ENCODE data around the gene GSE1. TPM values are rescaled to one million over a fixed set of nuclear protein-coding genes. Genes with fewer than 3 reads are reported as not detected.

GSE1 gene
- total RNA-seq, 4 donors from 2014 or later: 23.4 to 65.5 (median 52.5) TPM

GRCh38 chr16:85601730-85602401, 11.3 kb upstream of the GSE1 start:
- Histone ChIP-seq H3K36me3 (no peaks in the 10 kb centered on the region), H3K4me3 (no peak overlapping the region), H3K27me3 (no peaks in the 10 kb centered on the region), H3K4me1 (peaks cover 0 to 50% (median 11%) of the 10 kb centered on the region in 3 donors), H3K27ac (peak overlapping the region in 1 of 4 donors; percentile 17), H3K9me3 (no peaks in the 10 kb centered on the region)
- no peak for TF ChIP-seq POLR2AphosphoS5 (IDR thresholded peaks at IDR 0.05)
- ATAC-seq: no peak
- 70 to 80% methylated on average over 1 to 15 of the region's 30 CpGs for WGBS, 2 donors (ENCODE audit: low coverage in 1 of 2)

GRCh38 chr16:85602402-85603202, 10.5 kb upstream of the GSE1 start:
- H3K27me3 ChIP-seq: no peaks in the 10 kb centered on the region
- no peak overlapping the region for H3K4me3 ChIP-seq
- no peaks in the 10 kb centered on the region for H3K36me3 ChIP-seq
- H3K27ac ChIP-seq: peak overlapping the region in 1 of 4 donors; percentile 16
- H3K9me3 ChIP-seq: no peaks in the 10 kb centered on the region
- ATAC-seq: no peak
- peaks cover 0 to 58% (median 18%) of the 10 kb centered on the region in 3 donors for H3K4me1 ChIP-seq
- TF ChIP-seq POLR2A (IDR thresholded peaks at IDR 0.05) (no peak), CTCF (IDR thresholded peaks at IDR 0.05) (no peak), EP300 (IDR thresholded peaks at IDR 0.05) (no peak), POLR2AphosphoS5 (IDR thresholded peaks at IDR 0.05) (no peak)
- WGBS, 2 donors (ENCODE audit: low coverage in 1 of 2): 87 to 100% methylated on average over 1 to 4 of the region's 24 CpGs

GRCh38 chr16:85603203-85603755, 9.8 kb upstream of the GSE1 start:
- Histone ChIP-seq H3K27me3 (no peaks in the 10 kb centered on the region), H3K4me1 (peaks cover 0 to 65% (median 20%) of the 10 kb centered on the region in 3 donors), H3K36me3 (no peaks in the 10 kb centered on the region), H3K9me3 (no peaks in the 10 kb centered on the region), H3K27ac (no peak overlapping the region), H3K4me3 (no peak overlapping the region)
- 63 to 67% methylated on average over 3 to 11 of the region's 12 CpGs for WGBS, 2 donors (ENCODE audit: low coverage in 1 of 2)
- ATAC-seq: no peak
- TF ChIP-seq CTCF (IDR thresholded peaks at IDR 0.05): no peak
- no peak for TF ChIP-seq POLR2A (IDR thresholded peaks at IDR 0.05)
- TF ChIP-seq EP300 (IDR thresholded peaks at IDR 0.05): no peak
- no peak for TF ChIP-seq POLR2AphosphoS5 (IDR thresholded peaks at IDR 0.05)

- no peaks in the 10 kb centered on the region for H3K36me3 ChIP-seq
- H3K27me3 ChIP-seq: no peaks in the 10 kb centered on the region
- H3K27ac ChIP-seq: no peak overlapping the region
- TF ChIP-seq CTCF (IDR thresholded peaks at IDR 0.05): no peak
- TF ChIP-seq POLR2AphosphoS5 (IDR thresholded peaks at IDR 0.05): no peak
- TF ChIP-seq EP300 (IDR thresholded peaks at IDR 0.05): no peak
- 96 to 100% methylated on average over 7 to 9 of the region's 11 CpGs for WGBS, 2 donors (ENCODE audit: low coverage in 1 of 2)
- ATAC-seq: no peak
- no peaks in the 10 kb centered on the region for H3K9me3 ChIP-seq
- H3K4me3 ChIP-seq: no peak overlapping the region
- peaks cover 0 to 65% (median 20%) of the 10 kb centered on the region in 3 donors for H3K4me1 ChIP-seq
These were observed 8.9 kb upstream of the GSE1 start for GRCh38 chr16:85604145-85604705.
